ENCODE results near the gene PXYLP1.

Gene PXYLP1

GRCh38 chr3:141272906-141273662 lies 41.5 kb downstream of the PXYLP1 start:
- TF ChIP-seq, protein P1, sequence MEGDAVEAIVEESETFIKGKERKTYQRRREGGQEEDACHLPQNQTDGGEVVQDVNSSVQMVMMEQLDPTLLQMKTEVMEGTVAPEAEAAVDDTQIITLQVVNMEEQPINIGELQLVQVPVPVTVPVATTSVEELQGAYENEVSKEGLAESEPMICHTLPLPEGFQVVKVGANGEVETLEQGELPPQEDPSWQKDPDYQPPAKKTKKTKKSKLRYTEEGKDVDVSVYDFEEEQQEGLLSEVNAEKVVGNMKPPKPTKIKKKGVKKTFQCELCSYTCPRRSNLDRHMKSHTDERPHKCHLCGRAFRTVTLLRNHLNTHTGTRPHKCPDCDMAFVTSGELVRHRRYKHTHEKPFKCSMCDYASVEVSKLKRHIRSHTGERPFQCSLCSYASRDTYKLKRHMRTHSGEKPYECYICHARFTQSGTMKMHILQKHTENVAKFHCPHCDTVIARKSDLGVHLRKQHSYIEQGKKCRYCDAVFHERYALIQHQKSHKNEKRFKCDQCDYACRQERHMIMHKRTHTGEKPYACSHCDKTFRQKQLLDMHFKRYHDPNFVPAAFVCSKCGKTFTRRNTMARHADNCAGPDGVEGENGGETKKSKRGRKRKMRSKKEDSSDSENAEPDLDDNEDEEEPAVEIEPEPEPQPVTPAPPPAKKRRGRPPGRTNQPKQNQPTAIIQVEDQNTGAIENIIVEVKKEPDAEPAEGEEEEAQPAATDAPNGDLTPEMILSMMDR (IDR thresholded peaks at IDR 0.05; ENCODE audit: low read depth, low read length): no peak
- no peak for DNase-seq (ENCODE audit: extremely low read depth, low read depth)

DNA sequence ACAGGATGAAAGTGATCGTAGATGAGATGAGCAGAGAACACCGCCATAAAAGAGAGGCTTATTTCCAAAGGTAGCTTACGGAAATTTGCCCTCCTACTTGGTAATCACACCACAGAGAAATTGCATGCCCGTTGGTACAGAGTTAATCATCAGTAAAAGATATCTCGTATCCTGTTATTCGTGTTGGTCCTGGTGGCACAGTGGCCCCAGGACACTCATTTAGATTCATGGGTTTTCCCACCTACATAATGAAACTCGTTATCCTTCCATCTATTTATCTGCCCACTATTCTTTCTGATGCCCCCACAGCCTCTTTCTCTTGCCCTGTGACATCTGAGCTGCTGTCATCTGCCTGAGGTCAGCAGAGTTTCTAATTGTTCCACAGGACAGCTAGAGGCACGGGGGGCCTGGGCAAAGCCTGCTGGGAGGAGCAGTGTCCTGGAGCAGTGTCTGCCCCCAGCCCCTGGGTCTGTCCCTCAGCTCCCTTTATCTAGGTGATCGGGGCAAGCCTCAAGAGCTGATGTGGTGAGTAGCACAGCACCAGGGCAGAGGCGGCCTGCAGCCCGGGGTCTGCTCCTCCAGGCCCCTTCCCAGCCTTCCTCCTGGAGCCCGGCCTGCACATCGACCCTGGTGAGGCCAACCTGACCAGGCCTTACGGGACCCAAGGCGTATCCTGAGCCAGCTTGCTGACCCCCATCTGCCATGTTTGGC lies 42.2 kb downstream of the PXYLP1 start:
- TF ChIP-seq, protein P1 (IDR thresholded peaks at IDR 0.05; ENCODE audit: low read depth, low read length): no peak
- DNase-seq (ENCODE audit: extremely low read depth, low read depth): no peak

GRCh38 chr3:141274411-141275031 lies 42.9 kb downstream of the PXYLP1 start:
- TF ChIP-seq, protein P1 (IDR thresholded peaks at IDR 0.05; ENCODE audit: low read depth, low read length): no peak
- no peak for DNase-seq (ENCODE audit: extremely low read depth, low read depth)

- TF ChIP-seq, protein P1 (IDR thresholded peaks at IDR 0.05; ENCODE audit: low read depth, low read length): no peak
- DNase-seq (ENCODE audit: extremely low read depth, low read depth): no peak
Observed at GRCh38 chr3:141275032-141275422, 43.4 kb downstream of the PXYLP1 start.

DNA sequence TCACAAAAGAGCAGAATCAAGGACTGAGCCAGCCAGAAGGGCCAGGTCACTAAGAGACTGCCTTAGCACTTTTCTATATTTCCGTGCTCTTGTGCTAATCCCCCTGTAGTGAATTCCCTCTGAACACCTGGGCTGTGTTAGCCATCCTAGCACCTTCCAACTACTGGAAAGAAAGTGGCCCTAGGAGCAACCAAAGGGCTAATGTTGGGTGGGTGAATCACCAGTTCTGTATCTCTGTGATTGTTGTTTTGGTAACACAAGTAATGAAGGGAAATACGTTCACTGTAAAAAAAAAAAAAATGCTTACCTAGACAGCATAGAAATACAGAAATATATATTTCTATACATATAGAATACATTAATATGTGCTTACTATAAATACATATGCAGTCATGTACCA lies 43.9 kb downstream of the PXYLP1 start:
- DNase-seq (ENCODE audit: extremely low read depth, low read depth): no peak

GRCh38 chr3:141275973-141276372 lies 44.3 kb downstream of the PXYLP1 start:
- no peak for DNase-seq (ENCODE audit: extremely low read depth, low read depth)
- TF ChIP-seq, protein P1 (IDR thresholded peaks at IDR 0.05; ENCODE audit: low read depth, low read length): no peak

More for the DNA sequence above, 43.9 kb downstream of the PXYLP1 start:
- TF ChIP-seq, protein P1 (IDR thresholded peaks at IDR 0.05; ENCODE audit: low read depth, low read length): no peak

- TF ChIP-seq, protein P1 (IDR thresholded peaks at IDR 0.05; ENCODE audit: low read depth, low read length): no peak
- DNase-seq (ENCODE audit: extremely low read depth, low read depth): no peak
Observed at GRCh38 chr3:141276398-141276797, 44.8 kb downstream of the PXYLP1 start.
